Gastrocnemius medialis (tissue), 4 donors: Measurements from ENCODE around the gene CCDC187. TPM values are rescaled to one million over a fixed set of nuclear protein-coding genes. Genes with fewer than 3 reads are reported as not detected.

Source experiments
- ATAC-seq, 2 donors: fragments of 150-250 bp; one replicate each; pipeline ENCODE4 v1.9.1; 2016
- DNase-seq, 2 donors: peaks; one replicate each; pipeline ENCODE4 v3.0.0-alpha.2; 2019
- H3K27ac ChIP-seq, 4 donors: fragments of 200-600 bp; sonication (generic); 1 replicate in 1 of 4; 2 replicates in 3 of 4; pipeline ENCODE4 v1.5.1; 2016 to 2018; ENCODE audit warnings: mild to moderate bottlenecking in 2 of 4, moderate library complexity in 1 of 4
- H3K27me3 ChIP-seq, 3 donors: fragments of 200-600 bp; sonication (generic) in 2 of 3; 1 replicate in 1 of 3; 2 replicates in 2 of 3; pipeline versions ENCODE4 v1.5.1 to v1.6.0; 2016 to 2019; ENCODE audit warnings: mild to moderate bottlenecking in 1 of 3, moderate library complexity in 1 of 3
- H3K36me3 ChIP-seq, 2 donors: fragments of 200-600 bp; sonication (generic) in 1 of 2; one replicate each; pipeline ENCODE4 v1.5.1; 2017 to 2018
- H3K4me1 ChIP-seq, 2 donors: fragments of 200-600 bp; sonication (generic) in 1 of 2; one replicate each; pipeline ENCODE4 v1.5.1; 2016 to 2017; ENCODE audit warnings: mild to moderate bottlenecking in 2 of 2
- H3K4me3 ChIP-seq, 4 donors: fragments of 200-600 bp; sonication (generic) in 3 of 4; 1 replicate in 1 of 4; 2 replicates in 3 of 4; pipeline ENCODE4 v1.5.1; 2016 to 2019; ENCODE audit warnings: mild to moderate bottlenecking in 2 of 4
- H3K9me3 ChIP-seq, 3 donors: fragments of 200-600 bp; sonication (generic) in 2 of 3; 1 replicate in 1 of 3; 2 replicates in 2 of 3; pipeline ENCODE4 v1.5.1; 2016 to 2019
- CTCF ChIP-seq, 5 experiments: fragments of 450-650 bp in 3 of 5; fragments of 200-600 bp in 2 of 5; sonication (generic) in 2 of 5; IDR thresholded peaks in 4 of 5; conservative IDR thresholded peaks in 1 of 5; 1 replicate in 4 of 5; 2 replicates in 1 of 5; pipeline ENCODE4 v1.5.1; 2016 to 2019; ENCODE audit warnings: antibody characterized with exemption in 5 of 5, mild to moderate bottlenecking in 3 of 5, moderate library complexity in 3 of 5
- POLR2A ChIP-seq, 2 donors: fragments of 450-650 bp; IDR thresholded peaks; one replicate each; pipeline ENCODE4 v1.6.1; 2017; ENCODE audit warnings: antibody characterized with exemption in 2 of 2, mild to moderate bottlenecking in 2 of 2, moderate library complexity in 2 of 2
- in situ Hi-C, 4 donors: fragments of 200-750 bp; cut with MboI; loops; one replicate each; pipeline versions ENCODE4 v1.15.0 to v1.8.0; 2017; ENCODE audit warnings: low sequenced_read_pairs in 4 of 4
- intact Hi-C: fragments of 100-400 bp; cut with DNase I; formaldehyde crosslinking; loops from one replicate; pipeline ENCODE4 v1.15.1; 2023; ENCODE audit warnings: low total_unique reads
- total RNA-seq, 4 donors: library from RNA; depleted of rRNA; stranded (reverse); fragments of >200 nt; gene quantifications; one replicate each; pipeline versions ENCODE4 v1.1.0 to v1.2.3, GENCODE V29; 2016

The CCDC187 gene
- total RNA-seq, 4 donors from 2014 or later: not detected

DNA sequence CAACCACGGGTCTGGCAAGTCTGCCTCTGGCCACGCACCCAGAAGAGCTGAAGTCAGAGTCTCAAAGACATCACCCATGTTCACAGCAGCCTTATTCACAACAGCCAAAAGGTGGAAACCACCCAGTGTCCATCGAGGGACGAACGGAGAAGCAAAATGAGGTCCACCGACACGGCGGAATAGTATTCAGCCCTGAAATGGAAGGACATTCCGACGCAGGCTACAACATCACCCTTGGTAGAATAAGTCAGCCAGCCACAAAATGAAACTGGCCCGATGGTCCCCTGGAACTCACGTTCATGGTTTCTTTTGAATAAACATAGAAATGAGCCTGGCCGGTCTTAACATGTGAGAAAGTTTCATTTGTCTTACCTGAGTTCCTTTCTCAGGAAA, 16.9 kb downstream of the CCDC187 start:
- Histone ChIP-seq H3K9me3 (no peaks in the 10 kb centered on the region), H3K4me1 (peaks cover 6 to 8% of the 10 kb centered on the region in 2 donors), H3K4me3 (no peak overlapping the region), H3K27me3 (peaks cover 14 to 52% (median 29%) of the 10 kb centered on the region in 3 donors), H3K27ac (no peak overlapping the region), H3K36me3 (no peaks in the 10 kb centered on the region)
- DNase-seq (no peak), ATAC-seq (no peak)
- in situ Hi-C loops: loop anchor here in 1 of 4 donors (25.0 kb wide), 1 partner anchor 125 kb away; no protein-coding TSS in a partner anchor
- intact Hi-C loops: no loop called here
- TF ChIP-seq POLR2A (IDR thresholded peaks at IDR 0.05): no peak
- TF ChIP-seq CTCF (IDR thresholded peaks at IDR 0.05 in 4 of 5, conservative IDR thresholded peaks at IDR 0.05 in 1 of 5): no peak

GRCh38 chr9:136286359-136286986, 17.4 kb downstream of the CCDC187 start:
- in situ Hi-C loops: loop anchor here in 1 of 4 donors (25.0 kb wide), 1 partner anchor 124 kb away; no protein-coding TSS in a partner anchor
- Histone ChIP-seq H3K9me3 (no peaks in the 10 kb centered on the region), H3K36me3 (no peaks in the 10 kb centered on the region), H3K4me3 (no peak overlapping the region), H3K27ac (no peak overlapping the region), H3K27me3 (peaks cover 13 to 47% (median 25%) of the 10 kb centered on the region in 3 donors), H3K4me1 (peaks cover 6 to 8% of the 10 kb centered on the region in 2 donors)
- DNase-seq (no peak), ATAC-seq (no peak)
- intact Hi-C loops: no loop called here
- no peak for TF ChIP-seq CTCF (IDR thresholded peaks at IDR 0.05 in 4 of 5, conservative IDR thresholded peaks at IDR 0.05 in 1 of 5)
- TF ChIP-seq POLR2A (IDR thresholded peaks at IDR 0.05): no peak

DNA sequence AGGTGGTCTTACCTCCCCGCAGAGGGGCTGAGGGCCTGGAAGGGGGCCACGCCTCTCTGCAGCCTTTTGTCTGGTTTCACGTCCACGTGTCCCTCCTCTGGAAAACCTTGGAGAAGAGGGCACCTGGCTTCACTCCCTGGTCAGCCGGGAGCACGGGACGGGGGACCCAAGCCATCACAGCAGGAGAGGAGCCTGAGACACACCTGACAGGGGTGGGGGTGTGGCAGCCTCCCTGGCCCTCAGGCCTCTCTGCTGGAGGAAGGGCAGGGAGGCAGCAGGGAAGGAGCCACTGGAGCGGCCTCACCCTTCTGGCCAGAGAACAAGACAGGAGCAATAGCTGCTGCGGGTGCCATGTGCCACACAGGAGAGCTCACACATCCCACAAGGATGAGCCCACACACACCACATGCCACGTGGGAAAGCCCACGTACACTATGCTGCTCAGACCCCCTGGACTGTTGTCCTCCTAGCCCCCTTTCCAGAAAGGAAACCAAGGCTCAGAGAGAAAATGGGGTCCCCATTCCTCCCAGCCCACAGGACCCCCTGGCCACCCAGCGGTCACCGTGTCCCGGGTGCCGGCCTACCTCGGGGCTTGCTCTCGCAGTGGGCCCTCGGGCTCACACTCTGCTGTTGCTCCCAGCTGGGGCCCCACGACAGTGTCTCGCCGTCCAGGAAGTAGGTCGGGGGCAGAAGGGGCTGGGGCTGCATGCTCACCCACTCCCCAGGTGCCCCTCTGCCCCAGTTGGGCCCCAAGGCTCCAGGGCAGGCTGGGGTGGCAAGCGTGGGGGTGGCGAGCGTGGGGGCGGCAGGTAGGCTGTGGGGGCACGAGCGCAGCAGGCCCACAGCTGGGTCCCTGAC, 18.2 kb downstream of the CCDC187 start:
- intact Hi-C loops (no loop called here), in situ Hi-C loops (loop anchor here in 1 of 4 donors (25.0 kb wide), 1 partner anchor 123 kb away; no protein-coding TSS in a partner anchor)
- Histone ChIP-seq H3K27me3 (peaks cover 11 to 40% (median 21%) of the 10 kb centered on the region in 3 donors), H3K9me3 (no peaks in the 10 kb centered on the region), H3K4me1 (peaks cover 6 to 8% of the 10 kb centered on the region in 2 donors), H3K36me3 (no peaks in the 10 kb centered on the region), H3K4me3 (no peak overlapping the region), H3K27ac (no peak overlapping the region)
- DNase-seq: no peak
- no peak for ATAC-seq
- TF ChIP-seq POLR2A (IDR thresholded peaks at IDR 0.05) (no peak), CTCF (IDR thresholded peaks at IDR 0.05 in 4 of 5, conservative IDR thresholded peaks at IDR 0.05 in 1 of 5) (no peak)

GRCh38 chr9:136284951-136285350, 18.9 kb downstream of the CCDC187 start:
- ATAC-seq (no peak), DNase-seq (no peak)
- no peaks in the 10 kb centered on the region for H3K9me3 ChIP-seq
- H3K4me1 ChIP-seq: peaks cover 6 to 8% of the 10 kb centered on the region in 2 donors
- intact Hi-C loops: no loop called here
- H3K4me3 ChIP-seq: no peak overlapping the region
- peaks cover 13 to 33% (median 17%) of the 10 kb centered on the region in 3 donors for H3K27me3 ChIP-seq
- no peak overlapping the region for H3K27ac ChIP-seq
- in situ Hi-C loops: loop anchor here in 1 of 4 donors (25.0 kb wide), 1 partner anchor 123 kb away; no protein-coding TSS in a partner anchor
- TF ChIP-seq CTCF (IDR thresholded peaks at IDR 0.05 in 4 of 5, conservative IDR thresholded peaks at IDR 0.05 in 1 of 5) (no peak), POLR2A (IDR thresholded peaks at IDR 0.05) (no peak)
- no peaks in the 10 kb centered on the region for H3K36me3 ChIP-seq
